ENCODE measurements around the gene INSIG2. TPM values are rescaled to one million over a fixed set of nuclear protein-coding genes. Genes with fewer than 3 reads are reported as not detected.

The INSIG2 gene
- total and polyA plus RNA-seq, 2 experiments from 2014 or later, result 8.1 to 15.1 TPM

GRCh38 chr2:118128826-118129225 is 40.6 kb downstream of the INSIG2 start:
- H3K27ac Mint-ChIP-seq, result no peak overlapping the region
- Histone ChIP-seq H4K20me1 (replicated peaks; ENCODE audit: insufficient read depth) (no peaks in the 10 kb centered on the region; the same call in 1 of the 2 replicates), H3F3A (replicated peaks; ENCODE audit: low read depth) (no peaks in the 10 kb centered on the region), H3K79me2 (replicated peaks; ENCODE audit: insufficient read depth) (no peaks in the 10 kb centered on the region), H3K9me2 (ENCODE audit: insufficient read depth) (peaks cover 5% of the 10 kb centered on the region; the same call in 1 of the 2 replicates), H3K4me2 (no peak overlapping the region), H3K27me3 (ENCODE audit: insufficient read depth) (no peaks in the 10 kb centered on the region), H3K4me3 (no peak overlapping the region), H3K27ac (ENCODE audit: low read depth) (no peak overlapping the region), H3K4me1 (ENCODE audit: insufficient read depth) (0 out of 2 replicates have a peak, but pooled peaks cover 7% of the 10 kb centered on the region), H2AFZ (no peak overlapping the region), H3K36me3 (ENCODE audit: insufficient read depth) (no peaks in the 10 kb centered on the region)
- H3K9me3 Mint-ChIP-seq, result no peaks in the 10 kb centered on the region; the same call in 2 of the 3 replicates
- no peak for ATAC-seq
- no peaks in the 10 kb centered on the region for H3K36me3 Mint-ChIP-seq (ENCODE audit: low read depth)
- H3K4me3 Mint-ChIP-seq, result no peak overlapping the region
- peaks cover 3% of the 10 kb centered on the region; the same call in 2 of the 3 replicates for H3K4me1 Mint-ChIP-seq
- DNase-seq (ENCODE audit: low spot score), result no peak
- no peaks in the 10 kb centered on the region for H3K27me3 Mint-ChIP-seq (ENCODE audit: insufficient read depth, low read depth, poor library complexity)
- no peak for TF ChIP-seq ETS1 (IDR thresholded peaks at IDR 0.05)
- TF ChIP-seq ZNF331 (CRISPR knock-in tag; IDR thresholded peaks at IDR 0.05; ENCODE audit: low read depth), result no peak
- no peak for TF ChIP-seq NANOG (IDR thresholded peaks at IDR 0.05; ENCODE audit: borderline replicate concordance)
- no peak for TF ChIP-seq JUNB (IDR thresholded peaks at IDR 0.05; ENCODE audit: unreplicated experiment)
- TF ChIP-seq CTCF (conservative IDR thresholded peaks at IDR 0.05; ENCODE audit: low read depth in 2 of 2), result no peak
- TF ChIP-seq ZNF462 (CRISPR knock-in tag; IDR thresholded peaks at IDR 0.05), result no peak
- TF ChIP-seq EZH2 (IDR thresholded peaks at IDR 0.05; ENCODE audit: low read depth, unreplicated experiment), result no peak
- TF ChIP-seq ZNF114 (CRISPR knock-in tag; IDR thresholded peaks at IDR 0.05), result no peak

Measured in GM23338 (cell line).